DND-41 (cell line): Measurements from ENCODE around the gene AKAP6.

Experiments used
- ATAC-seq: fragments of 200-7000 bp; cut with Tn5 transposase; 3 replicates; pipeline ENCODE4 v1.9.1; 2021; ENCODE audit warnings: low read depth; ENCODE audit not compliant: insufficient read depth
- DNase-seq: peaks from one replicate; pipeline ENCODE4 v3.0.0-alpha.2; 2020
- H2AFZ ChIP-seq: 2 replicates; pipeline ENCODE4 v1.6.0; 2012; ENCODE audit warnings: low read depth, low read length
- H3K27ac ChIP-seq: 2 replicates; pipeline ENCODE4 v1.5.1; 2012; ENCODE audit warnings: low read length, inconsistent platforms
- H3K27me3 ChIP-seq: fragments of 200-600 bp; sonication (generic); 2 replicates; pipeline ENCODE4 v1.6.0; 2012; ENCODE audit warnings: low read length, mild to moderate bottlenecking, inconsistent platforms; ENCODE audit not compliant: insufficient read depth, poor library complexity
- H3K36me3 ChIP-seq: 2 replicates; pipeline ENCODE4 v1.5.1; 2012; ENCODE audit warnings: low read length, inconsistent platforms; ENCODE audit not compliant: insufficient read depth
- H3K4me1 ChIP-seq: 2 replicates; pipeline ENCODE4 v1.5.1; 2012; ENCODE audit warnings: mild to moderate bottlenecking, low read length; ENCODE audit not compliant: insufficient read depth
- H3K4me2 ChIP-seq: 2 replicates; pipeline ENCODE4 v1.6.0; 2012; ENCODE audit warnings: mild to moderate bottlenecking, moderate library complexity, low read length, inconsistent platforms; ENCODE audit not compliant: insufficient read depth
- H3K4me3 ChIP-seq, 2 experiments: fragments of 200-600 bp in 1 of 2; shearing (Covaris generic) in 1 of 2; 2 replicates each; pipeline ENCODE4 v1.5.1; 2012 to 2016; ENCODE audit warnings: inconsistent platforms in 2 of 2, low read length in 2 of 2, mild to moderate bottlenecking in 2 of 2, low read depth in 1 of 2, moderate library complexity in 1 of 2
- H3K79me2 ChIP-seq: 2 replicates; pipeline ENCODE4 v1.6.0; 2012; ENCODE audit warnings: low read length, inconsistent platforms; ENCODE audit not compliant: insufficient read depth
- H3K9ac ChIP-seq: 2 replicates; pipeline ENCODE4 v1.6.0; 2012; ENCODE audit warnings: low read depth, mild to moderate bottlenecking, inconsistent platforms, low read length, moderate library complexity
- H3K9me3 ChIP-seq: 2 replicates; pipeline ENCODE4 v1.5.1; 2012; ENCODE audit warnings: low read length, moderate library complexity, mild to moderate bottlenecking, inconsistent platforms; ENCODE audit not compliant: insufficient read depth, severe bottlenecking
- H4K20me1 ChIP-seq: 2 replicates; pipeline ENCODE4 v1.6.0; 2012; ENCODE audit warnings: low read length; ENCODE audit not compliant: insufficient read depth
- EZH2 ChIP-seq: IDR thresholded peaks from 3 replicates; pipeline ENCODE4 v1.6.1; 2012; ENCODE audit warnings: borderline replicate concordance, low read depth, mild to moderate bottlenecking, moderate library complexity, low read length, inconsistent platforms; ENCODE audit not compliant: severe bottlenecking
- TF ChIP-seq, protein P1 (sequence below): IDR thresholded peaks from 2 replicates; pipeline ENCODE4 v1.5.1; 2012; ENCODE audit warnings: borderline replicate concordance, low read length, moderate library complexity, mild to moderate bottlenecking; ENCODE audit not compliant: poor library complexity, severe bottlenecking; ENCODE audit errors: extremely low read depth

AKAP6 gene

GRCh38 chr14:32332415-32333316 is 3.6 kb downstream of the AKAP6 start:
- Histone ChIP-seq H3K36me3 (no peaks in the 10 kb centered on the region), H3K9ac (no peak overlapping the region), H4K20me1 (no peaks in the 10 kb centered on the region), H3K9me3 (no peaks in the 10 kb centered on the region), H3K27ac (no peak overlapping the region), H3K79me2 (no peaks in the 10 kb centered on the region), H3K4me2 (no peak overlapping the region), H3K27me3 (no peaks in the 10 kb centered on the region), H3K4me1 (no peaks in the 10 kb centered on the region), H2AFZ (no peak overlapping the region), H3K4me3 (no peak overlapping the region)
- DNase-seq (no peak), ATAC-seq (no peak)
- TF ChIP-seq, protein P1, sequence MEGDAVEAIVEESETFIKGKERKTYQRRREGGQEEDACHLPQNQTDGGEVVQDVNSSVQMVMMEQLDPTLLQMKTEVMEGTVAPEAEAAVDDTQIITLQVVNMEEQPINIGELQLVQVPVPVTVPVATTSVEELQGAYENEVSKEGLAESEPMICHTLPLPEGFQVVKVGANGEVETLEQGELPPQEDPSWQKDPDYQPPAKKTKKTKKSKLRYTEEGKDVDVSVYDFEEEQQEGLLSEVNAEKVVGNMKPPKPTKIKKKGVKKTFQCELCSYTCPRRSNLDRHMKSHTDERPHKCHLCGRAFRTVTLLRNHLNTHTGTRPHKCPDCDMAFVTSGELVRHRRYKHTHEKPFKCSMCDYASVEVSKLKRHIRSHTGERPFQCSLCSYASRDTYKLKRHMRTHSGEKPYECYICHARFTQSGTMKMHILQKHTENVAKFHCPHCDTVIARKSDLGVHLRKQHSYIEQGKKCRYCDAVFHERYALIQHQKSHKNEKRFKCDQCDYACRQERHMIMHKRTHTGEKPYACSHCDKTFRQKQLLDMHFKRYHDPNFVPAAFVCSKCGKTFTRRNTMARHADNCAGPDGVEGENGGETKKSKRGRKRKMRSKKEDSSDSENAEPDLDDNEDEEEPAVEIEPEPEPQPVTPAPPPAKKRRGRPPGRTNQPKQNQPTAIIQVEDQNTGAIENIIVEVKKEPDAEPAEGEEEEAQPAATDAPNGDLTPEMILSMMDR, result no peak
- no peak for TF ChIP-seq EZH2

GRCh38 chr14:32336702-32337101 is 7.6 kb downstream of the AKAP6 start:
- Histone ChIP-seq H3K4me3 (no peak overlapping the region), H3K4me2 (no peak overlapping the region), H2AFZ (no peak overlapping the region), H3K9ac (no peak overlapping the region), H3K27me3 (no peaks in the 10 kb centered on the region), H4K20me1 (no peaks in the 10 kb centered on the region), H3K27ac (no peak overlapping the region), H3K79me2 (no peaks in the 10 kb centered on the region), H3K4me1 (no peaks in the 10 kb centered on the region), H3K9me3 (no peaks in the 10 kb centered on the region), H3K36me3 (no peaks in the 10 kb centered on the region)
- TF ChIP-seq, protein P1, result no peak
- TF ChIP-seq EZH2, result no peak
- no peak for ATAC-seq
- no peak for DNase-seq

GRCh38 chr14:32337759-32338158 is 8.7 kb downstream of the AKAP6 start:
- TF ChIP-seq, protein P1, result no peak
- no peak for TF ChIP-seq EZH2
- ATAC-seq, result no peak

More at GRCh38 chr14:32337759-32338158, 8.7 kb downstream of the AKAP6 start:
- no peaks in the 10 kb centered on the region for H3K27me3 ChIP-seq
- no peak overlapping the region for H3K4me3 ChIP-seq
- H3K9me3 ChIP-seq, result no peaks in the 10 kb centered on the region
- no peak overlapping the region for H3K27ac ChIP-seq
- DNase-seq, result no peak
- no peaks in the 10 kb centered on the region for H3K36me3 ChIP-seq
- no peaks in the 10 kb centered on the region for H4K20me1 ChIP-seq
- no peak overlapping the region for H3K9ac ChIP-seq
- H3K79me2 ChIP-seq, result no peaks in the 10 kb centered on the region
- H2AFZ ChIP-seq, result no peak overlapping the region
- H3K4me1 ChIP-seq, result no peaks in the 10 kb centered on the region
- H3K4me2 ChIP-seq, result no peak overlapping the region
